ENCODE measurements around the gene FBRS. TPM values are rescaled to one million over a fixed set of nuclear protein-coding genes. Genes with fewer than 3 reads are reported as not detected.

FBRS gene
- total RNA-seq, 2 donors from 2014 or later, result 49.0 to 106 TPM

GRCh38 chr16:30663038-30663437 is 4.8 kb downstream of the FBRS start:
- Histone ChIP-seq H3K9me3 (no peaks in the 10 kb centered on the region), H3K27me3 (replicated peaks; ENCODE audit: insufficient read depth) (no peaks in the 10 kb centered on the region), H3K27ac (no peak overlapping the region), H3K4me3 (no peak overlapping the region), H3K36me3 (peaks cover 10 to 29% of the 10 kb centered on the region in 2 donors), H3K4me1 (replicated peaks) (peaks cover 18% of the 10 kb centered on the region)
- intact Hi-C loops (cut with DNase I), result no loop called here
- TF ChIP-seq POLR2AphosphoS5 (IDR thresholded peaks at IDR 0.05), result no peak
- TF ChIP-seq CTCF (IDR thresholded peaks at IDR 0.05), result no peak
- TF ChIP-seq POLR2A (IDR thresholded peaks at IDR 0.05), result no peak
- 77% methylated on average over 8 of the region's 8 CpGs for WGBS
- DNase-seq (ENCODE audit: low spot score), result no peak

- H3K4me1 ChIP-seq (replicated peaks), result peaks cover 18% of the 10 kb centered on the region
- TF ChIP-seq POLR2A (IDR thresholded peaks at IDR 0.05), result no peak
- TF ChIP-seq CTCF (IDR thresholded peaks at IDR 0.05), result no peak
- TF ChIP-seq POLR2AphosphoS5 (IDR thresholded peaks at IDR 0.05), result no peak
- intact Hi-C loops (cut with DNase I), result no loop called here
- WGBS, result 72% methylated on average over 9 of the region's 9 CpGs
- H3K36me3 ChIP-seq, result peaks cover 15 to 37% of the 10 kb centered on the region in 2 donors
- H3K9me3 ChIP-seq, result no peaks in the 10 kb centered on the region
- H3K4me3 ChIP-seq, result no peak overlapping the region
- H3K27ac ChIP-seq, result no peak overlapping the region
- H3K27me3 ChIP-seq (replicated peaks; ENCODE audit: insufficient read depth), result no peaks in the 10 kb centered on the region
- DNase-seq (ENCODE audit: low spot score), result no peak
These were observed 5.6 kb downstream of the FBRS start for GRCh38 chr16:30663820-30664219.

DNA sequence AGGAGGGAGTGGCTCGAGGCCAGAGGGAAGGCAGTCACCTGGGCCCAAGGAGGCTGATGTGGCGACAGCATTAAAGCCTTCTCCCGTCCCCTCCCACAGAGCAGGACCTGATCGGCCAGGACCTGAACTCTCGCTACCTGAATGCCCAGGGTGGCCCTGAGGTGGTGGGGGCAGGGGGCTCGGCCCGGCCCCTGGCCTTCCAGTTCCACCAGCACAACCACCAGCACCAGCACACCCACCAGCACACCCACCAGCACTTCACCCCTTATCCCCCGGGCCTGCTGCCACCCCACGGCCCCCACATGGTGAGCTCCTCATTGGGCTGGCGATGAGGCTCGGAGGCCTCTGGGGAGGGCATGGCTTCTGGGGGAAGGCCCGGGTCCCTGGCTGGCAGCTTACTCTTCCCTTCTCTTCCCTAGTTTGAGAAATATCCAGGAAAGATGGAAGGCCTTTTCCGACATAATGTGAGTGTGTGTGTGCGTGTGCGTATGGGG is 6.4 kb downstream of the FBRS start:
- no peak for DNase-seq (ENCODE audit: low spot score)
- WGBS, result 91% methylated on average over 15 of the region's 15 CpGs
- TF ChIP-seq CTCF (IDR thresholded peaks at IDR 0.05) (no peak), POLR2AphosphoS5 (IDR thresholded peaks at IDR 0.05) (no peak), POLR2A (IDR thresholded peaks at IDR 0.05) (no peak)
- peaks cover 18% of the 10 kb centered on the region for H3K4me1 ChIP-seq (replicated peaks)
- no peaks in the 10 kb centered on the region for H3K9me3 ChIP-seq
- H3K27ac ChIP-seq, result no peak overlapping the region
- intact Hi-C loops (cut with DNase I), result no loop called here
- H3K27me3 ChIP-seq (replicated peaks; ENCODE audit: insufficient read depth), result no peaks in the 10 kb centered on the region
- no peak overlapping the region for H3K4me3 ChIP-seq
- peaks cover 15 to 45% of the 10 kb centered on the region in 2 donors for H3K36me3 ChIP-seq

- Histone ChIP-seq H3K36me3 (peaks cover 15 to 51% of the 10 kb centered on the region in 2 donors), H3K4me3 (no peak overlapping the region), H3K9me3 (no peaks in the 10 kb centered on the region), H3K27ac (no peak overlapping the region), H3K27me3 (replicated peaks; ENCODE audit: insufficient read depth) (no peaks in the 10 kb centered on the region), H3K4me1 (replicated peaks) (peaks cover 16% of the 10 kb centered on the region)
- intact Hi-C loops (cut with DNase I), result no loop called here
- no peak for TF ChIP-seq POLR2AphosphoS5 (IDR thresholded peaks at IDR 0.05)
- no peak for TF ChIP-seq POLR2A (IDR thresholded peaks at IDR 0.05)
- no peak for TF ChIP-seq CTCF (IDR thresholded peaks at IDR 0.05)
- no peak for DNase-seq (ENCODE audit: low spot score)
- WGBS, result 80% methylated on average over 22 of the region's 22 CpGs
These were observed 7.1 kb downstream of the FBRS start for GRCh38 chr16:30665155-30665829.

DNA sequence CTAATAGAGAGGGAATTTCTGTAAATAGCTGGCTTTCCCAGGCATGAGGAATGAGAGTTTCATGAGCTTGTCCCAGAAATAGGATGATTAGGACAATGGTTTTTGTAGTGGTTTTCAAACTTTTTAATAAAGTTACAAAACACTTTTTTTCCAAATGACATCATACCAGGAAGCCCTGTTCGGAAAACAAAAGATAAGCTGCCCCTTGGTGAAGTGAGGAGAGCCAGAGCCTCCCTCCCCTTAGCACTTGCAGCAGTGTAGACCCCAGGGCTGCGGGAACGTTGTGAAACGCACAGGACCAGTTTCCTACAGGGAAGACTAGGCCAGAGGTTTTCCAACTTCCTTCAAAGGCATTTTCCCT is 7.6 kb downstream of the FBRS start:
- Histone ChIP-seq H3K4me3 (no peak overlapping the region), H3K36me3 (peaks cover 15 to 52% of the 10 kb centered on the region in 2 donors), H3K27me3 (replicated peaks; ENCODE audit: insufficient read depth) (no peaks in the 10 kb centered on the region), H3K4me1 (replicated peaks) (peaks cover 12% of the 10 kb centered on the region), H3K9me3 (no peaks in the 10 kb centered on the region), H3K27ac (no peak overlapping the region)
- TF ChIP-seq POLR2A (IDR thresholded peaks at IDR 0.05), result no peak
- TF ChIP-seq POLR2AphosphoS5 (IDR thresholded peaks at IDR 0.05), result no peak
- TF ChIP-seq CTCF (IDR thresholded peaks at IDR 0.05), result no peak
- intact Hi-C loops (cut with DNase I), result no loop called here
- 75% methylated on average over 4 of the region's 4 CpGs for WGBS
- no peak for DNase-seq (ENCODE audit: low spot score)
